Lower leg skin (tissue), 4 donors: ENCODE data around the gene ZBTB21. TPM values are rescaled to one million over a fixed set of nuclear protein-coding genes. Genes with fewer than 3 reads are reported as not detected.

ENCODE experiments used
- DNase-seq, 2 donors: peaks; one replicate each; pipeline ENCODE4 v3.0.0-alpha.2; 2019; ENCODE audit warnings: low spot score in 2 of 2
- H3K4me3 ChIP-seq: fragments of 200-600 bp; sonication (generic); 2 replicates; pipeline ENCODE4 v1.5.1; 2017; ENCODE audit warnings: mild to moderate bottlenecking, low read depth; ENCODE audit not compliant: poor library complexity, severe bottlenecking
- CTCF ChIP-seq, 3 donors: fragments of 450-650 bp; IDR thresholded peaks; one replicate each; pipeline ENCODE4 v1.5.1; 2016; ENCODE audit warnings: antibody characterized with exemption in 3 of 3, mild to moderate bottlenecking in 3 of 3, moderate library complexity in 2 of 3
- POLR2A ChIP-seq, 2 donors: fragments of 450-650 bp; IDR thresholded peaks; one replicate each; pipeline ENCODE4 v1.6.1; 2016 to 2017; ENCODE audit warnings: antibody characterized with exemption in 2 of 2, mild to moderate bottlenecking in 1 of 2, moderate library complexity in 1 of 2
- WGBS, 2 donors: methylation state at CpG; one replicate each; pipeline ENCODE4 v1.1.5; 2018; 5-methylcytosine and 5-hydroxymethylcytosine counted together
- intact Hi-C: fragments of 100-400 bp; cut with DNase I; formaldehyde crosslinking; loops from one replicate; pipeline ENCODE4 v1.15.0; 2023; ENCODE audit warnings: low total_unique reads
- total RNA-seq, 4 donors: library from RNA; depleted of rRNA; stranded (reverse); fragments of >200 nt; gene quantifications; one replicate each; pipeline ENCODE4 v1.1.0, GENCODE V29; 2016

Gene ZBTB21
- total RNA-seq, 4 donors from 2014 or later, result 18.1 to 31.9 (median 28.2) TPM

- DNase-seq, result no peak
- H3K4me3 ChIP-seq, result no peak overlapping the region
- WGBS, 2 donors, result 42 to 50% methylated on average over 9 of the region's 9 CpGs
- intact Hi-C loops, result no loop called here
- TF ChIP-seq CTCF (IDR thresholded peaks at IDR 0.05) (no peak), POLR2A (IDR thresholded peaks at IDR 0.05) (no peak)
Measured at GRCh38 chr21:42042651-42043050, 32.5 kb upstream of the ZBTB21 start.

GRCh38 chr21:42041711-42042110 lies 31.6 kb upstream of the ZBTB21 start:
- TF ChIP-seq CTCF (IDR thresholded peaks at IDR 0.05) (no peak), POLR2A (IDR thresholded peaks at IDR 0.05) (no peak)
- H3K4me3 ChIP-seq, result no peak overlapping the region
- no peak for DNase-seq
- intact Hi-C loops, result no loop called here
- WGBS, 2 donors, result 43 to 46% methylated on average over 4 of the region's 4 CpGs

- no peak overlapping the region for H3K4me3 ChIP-seq
- intact Hi-C loops, result no loop called here
- 80 to 94% methylated on average over 7 of the region's 7 CpGs for WGBS, 2 donors
- DNase-seq, result no peak
- TF ChIP-seq POLR2A (IDR thresholded peaks at IDR 0.05) (no peak), CTCF (IDR thresholded peaks at IDR 0.05) (no peak)
Measured at GRCh38 chr21:42041246-42041645, 31.1 kb upstream of the ZBTB21 start.

GRCh38 chr21:42040411-42041180 lies 30.4 kb upstream of the ZBTB21 start:
- TF ChIP-seq POLR2A (IDR thresholded peaks at IDR 0.05) (no peak), CTCF (IDR thresholded peaks at IDR 0.05) (no peak)
- no peak overlapping the region for H3K4me3 ChIP-seq
- no peak for DNase-seq
- intact Hi-C loops, result no loop called here
- 85 to 86% methylated on average over 18 of the region's 18 CpGs for WGBS, 2 donors

GRCh38 chr21:42039911-42040351 lies 29.8 kb upstream of the ZBTB21 start:
- no peak overlapping the region for H3K4me3 ChIP-seq
- no peak for TF ChIP-seq CTCF (IDR thresholded peaks at IDR 0.05)
- no peak for TF ChIP-seq POLR2A (IDR thresholded peaks at IDR 0.05)
- intact Hi-C loops, result no loop called here
- DNase-seq, result no peak
- 38 to 60% methylated on average over 8 to 12 of the region's 12 CpGs for WGBS, 2 donors
